K562 (cell line): ENCODE measurements around the gene SYT8. TPM values are rescaled to one million over a fixed set of nuclear protein-coding genes. Genes with fewer than 3 reads are reported as not detected.

Source experiments
- ATAC-seq: fragments of 200-7000 bp; cut with Tn5 transposase; 3 replicates; pipeline ENCODE4 v1.9.1; 2020; ENCODE audit warnings: moderate library complexity
- BruUV-seq: library from RNA; stranded (reverse); fragments of 400-500 nt; replicated peaks from 2 replicates; lab custom pipeline; 2021; lab: Mats Ljungman, UMichigan
- CTCF ChIA-PET: fragments of 300-600 bp; formaldehyde crosslinking; extraction: SDS; loops from one replicate; lab custom pipeline; 2021; ENCODE audit warnings: low intra/inter-chr PET ratio; lab: Yijun Ruan, JAX
- POLR2A ChIA-PET: fragments of 300-600, 350-650 bp; sonication (Branson Sonifier 250); formaldehyde crosslinking; extraction: SDS; loops from one replicate; lab custom pipeline; 2021; ENCODE audit warnings: antibody characterized with exemption, inconsistent platforms; lab: Yijun Ruan, JAX
- DNase-seq, 4 experiments: peaks; one replicate each; pipeline versions ENCODE4 v3.0.0 to v3.0.0-alpha.2; 2011 to 2018; ENCODE audit warnings: low spot score in 3 of 4, mixed read lengths in 3 of 4; ENCODE audit errors: extremely low read depth in 1 of 4
- FAIRE-seq: peaks from 2 replicates; lab custom pipeline; 2011; peaks lifted over from hg19 to GRCh38; lab: Jason Lieb, UNC
- H2AFZ ChIP-seq: 2 replicates; pipeline ENCODE4 v1.6.0; 2011; ENCODE audit warnings: low read depth, low read length, control low read depth, inconsistent platforms
- H3K27ac ChIP-seq: fragments of 200-600 bp; 3 replicates; pipeline ENCODE4 v1.8.0; 2011; ENCODE audit warnings: low read depth, mild to moderate bottlenecking, control low read depth, inconsistent platforms, low read length, moderate library complexity, mixed read lengths; ENCODE audit errors: extremely low read depth
- H3K27me3 ChIP-seq, 2 experiments: fragments of 300-600 bp in 1 of 2; 2 replicates in 1 of 2; 3 replicates in 1 of 2; pipeline versions ENCODE4 v1.6.0 to v1.8.0; 2011; ENCODE audit warnings: inconsistent platforms in 2 of 2, low read length in 2 of 2, mild to moderate bottlenecking in 1 of 2, mixed read lengths in 1 of 2, moderate library complexity in 1 of 2; ENCODE audit not compliant: control insufficient read depth in 2 of 2, insufficient read depth in 2 of 2
- H3K36me3 ChIP-seq: fragments of 300-600 bp; 3 replicates; pipeline ENCODE4 v1.8.0; 2011; ENCODE audit warnings: mild to moderate bottlenecking, low read length, inconsistent platforms; ENCODE audit not compliant: control insufficient read depth, insufficient read depth
- H3K4me1 ChIP-seq, 2 experiments: fragments of 200-600 bp in 1 of 2; replicated peaks in 1 of 2; 2 replicates in 1 of 2; 3 replicates in 1 of 2; pipeline versions ENCODE4 v1.5.1 to v1.8.0; 2011; ENCODE audit warnings: inconsistent platforms in 2 of 2, low read length in 2 of 2, mild to moderate bottlenecking in 1 of 2, mixed read lengths in 1 of 2, moderate library complexity in 1 of 2; ENCODE audit not compliant: control insufficient read depth in 2 of 2, insufficient read depth in 2 of 2
- H3K4me2 ChIP-seq: 2 replicates; pipeline ENCODE4 v1.6.1; 2011; ENCODE audit warnings: low read length, control low read depth, inconsistent platforms, mixed read lengths; ENCODE audit not compliant: insufficient read depth
- H3K4me3 ChIP-seq: fragments of 200-600 bp; sonication (generic), shearing (Covaris generic); 2 replicates; pipeline ENCODE4 v1.5.1; 2016; ENCODE audit warnings: control low read depth, inconsistent platforms
- H3K79me2 ChIP-seq: fragments of 200-600 bp; 3 replicates; pipeline ENCODE4 v1.8.0; 2011; ENCODE audit warnings: low read length, inconsistent platforms; ENCODE audit not compliant: control insufficient read depth, insufficient read depth
- H3K9ac ChIP-seq, 2 experiments: 2 replicates each; pipeline versions ENCODE4 v1.6.0 to v1.6.1; 2011; ENCODE audit warnings: low read depth in 2 of 2, low read length in 2 of 2, control low read depth in 1 of 2, inconsistent platforms in 1 of 2, mild to moderate bottlenecking in 1 of 2, mixed read lengths in 1 of 2; ENCODE audit not compliant: insufficient read depth in 1 of 2
- H3K9me1 ChIP-seq: one replicate; pipeline ENCODE4 v1.6.0; 2011; ENCODE audit warnings: inconsistent platforms, mild to moderate bottlenecking, low read length, moderate library complexity; ENCODE audit not compliant: control insufficient read depth, insufficient read depth
- H3K9me3 ChIP-seq: replicated peaks from 2 replicates; pipeline ENCODE4 v1.5.1; 2011; ENCODE audit warnings: low read depth, low read length, inconsistent platforms; ENCODE audit not compliant: control insufficient read depth, insufficient read depth
- H4K20me1 ChIP-seq: replicated peaks from 2 replicates; pipeline ENCODE4 v1.6.1; 2011; ENCODE audit warnings: low read length, inconsistent platforms, mixed read lengths; ENCODE audit not compliant: control insufficient read depth, insufficient read depth
- BMI1 ChIP-seq: fragments of 150-350 bp; IDR thresholded peaks from 2 replicates; pipeline ENCODE4 v1.6.1; 2014; ENCODE audit warnings: low read length
- CTBP1 ChIP-seq: fragments of 450-650 bp; IDR thresholded peaks from 2 replicates; pipeline ENCODE4 v1.6.1; 2016; ENCODE audit warnings: borderline replicate concordance
- ERF ChIP-seq: fragments of 450-650 bp; formaldehyde crosslinking; IDR thresholded peaks from 2 replicates; pipeline ENCODE4 v1.4.0; 2020; ENCODE audit warnings: mild to moderate bottlenecking, mixed read lengths
- IRF9 ChIP-seq: fragments of 450-650 bp; IDR thresholded peaks from 2 replicates; pipeline ENCODE4 v1.6.1; 2016; ENCODE audit warnings: missing biosample characterization, missing genetic modification characterization
- NBN ChIP-seq: fragments of 450-650 bp; IDR thresholded peaks from 2 replicates; pipeline ENCODE4 v1.6.1; 2016; ENCODE audit warnings: low read depth, mild to moderate bottlenecking
- NCOA1 ChIP-seq: fragments of 450-650 bp; IDR thresholded peaks from 2 replicates; pipeline ENCODE4 v1.6.1; 2016; ENCODE audit warnings: low read depth
- PHB2 ChIP-seq: fragments of 450-650 bp; IDR thresholded peaks from 2 replicates; pipeline ENCODE4 v1.6.1; 2017; ENCODE audit warnings: low read depth
- POLR2A ChIP-seq: fragments of 450-650 bp; conservative IDR thresholded peaks from 2 replicates; pipeline ENCODE4 v1.6.1; 2016
- POLR3A ChIP-seq: IDR thresholded peaks from 2 replicates; pipeline ENCODE4 v1.6.1; 2011; ENCODE audit warnings: borderline replicate concordance, mild to moderate bottlenecking, moderate library complexity; ENCODE audit not compliant: insufficient read length, insufficient read depth; ENCODE audit errors: extremely low read depth
- SOX6 ChIP-seq: fragments of 450-650 bp; IDR thresholded peaks from 2 replicates; pipeline ENCODE4 v1.6.1; 2014; ENCODE audit warnings: mild to moderate bottlenecking
- ZBTB49 ChIP-seq: sonication (generic); formaldehyde crosslinking; IDR thresholded peaks from 2 replicates; pipeline ENCODE4 v1.8.0; 2022; ENCODE audit warnings: missing genetic modification reagents, mild to moderate bottlenecking, borderline replicate concordance
- ZFP91 ChIP-seq: sonication (generic); formaldehyde crosslinking; IDR thresholded peaks from 2 replicates; pipeline ENCODE4 v1.8.0; 2022; ENCODE audit warnings: mild to moderate bottlenecking, missing genetic modification reagents
- ZNF639 ChIP-seq, 2 experiments: fragments of 200-800 bp in 1 of 2; sonication (Bioruptor generic) in 1 of 2; sonication (generic) in 1 of 2; formaldehyde crosslinking in 1 of 2; IDR thresholded peaks in 1 of 2; conservative IDR thresholded peaks in 1 of 2; 2 replicates each; pipeline versions ENCODE4 v1.5.0 to v1.6.1; 2016 to 2020; ENCODE audit warnings: missing compliant biosample characterization in 1 of 2, missing genetic modification characterization in 1 of 2, missing genetic modification reagents in 1 of 2
- ZNF707 ChIP-seq: fragments of 250-450 bp; sonication (Bioruptor Pico); conservative IDR thresholded peaks from 2 replicates; pipeline ENCODE4 v1.8.0; 2022; ENCODE audit warnings: inconsistent platforms, mild to moderate bottlenecking, moderate library complexity
- ZZZ3 ChIP-seq: fragments of 450-650 bp; IDR thresholded peaks from 2 replicates; pipeline ENCODE4 v1.6.1; 2016; ENCODE audit warnings: antibody characterized with exemption, mild to moderate bottlenecking, moderate library complexity
- WGBS: fragments of 100-300 bp; shearing (Covaris generic); methylation state at CpG from one replicate; pipeline ENCODE4 v1.1.6; 2016; ENCODE audit warnings: low coverage, mixed read lengths; ENCODE audit not compliant: insufficient coverage; ENCODE audit errors: missing lambda C conversion rate; 5-methylcytosine and 5-hydroxymethylcytosine counted together
- in situ Hi-C: fragments of 300-500 bp; cut with MboI; formaldehyde crosslinking; loops from 4 replicates; pipeline ENCODE4 v1.15.0; 2018; ENCODE audit warnings: inconsistent platforms, mixed read lengths
- intact Hi-C: fragments of 100-400 bp; cut with micrococcal nuclease; formaldehyde crosslinking; loops from 2 replicates; pipeline ENCODE4 v1.14.2; 2022
- polyA plus RNA-seq, 8 experiments: library from polyadenylated mRNA; depleted of rRNA in 4 of 8; stranded (reverse) in 5 of 8; unstranded in 3 of 8; fragments of >200 nt; fragmentation: Nextera tagmentation in 2 of 8; fragmentation: Illumina TruSeq in 1 of 8; extraction: Ambion mirVana in 2 of 8; extraction: Trizol in 1 of 8; gene quantifications; 2 replicates each; pipeline versions ENCODE4 v1.2.1 to v1.2.3, GENCODE V29; 2011 to 2014; ENCODE audit warnings: inconsistent platforms in 1 of 8, missing spikeins in 1 of 8
- total RNA-seq, 7 experiments: library from RNA; depleted of rRNA in 6 of 7; stranded (reverse); fragments of >200 nt in 6 of 7; fragmentation: Illumina TruSeq in 2 of 7; extraction: Trizol in 2 of 7; gene quantifications; 2 replicates each; pipeline versions ENCODE4 v1.2.1 to v1.2.3, GENCODE V29; 2011 to 2021; ENCODE audit warnings: low replicate concordance in 1 of 7

Gene SYT8
- total and polyA plus RNA-seq, 9 of the 15 experiments (the other 6 are each of a cell fraction or from before 2014, with no cell fraction given) = not detected

GRCh38 chr11:1832920-1833295, 1.9 kb upstream of the SYT8 start (continued):
- no peak for TF ChIP-seq ERF (CRISPR knock-in tag)

- CTCF ChIA-PET = interaction anchor here (1.3 to 5.3 kb wide), 2 partner anchors 141 to 168 kb away, joined by 4 to 77 read pairs; no protein-coding TSS in a partner anchor
- Histone ChIP-seq H3K4me2 (no peak overlapping the region), H3K9me1 (no peaks in the 10 kb centered on the region), H3K4me3 (no peak overlapping the region), H3K9ac (no peak overlapping the region), H3K4me1 (peaks cover 0 to 53% of the 10 kb centered on the region in 2 experiments; a peak in 2 of 5 replicates), H3K27ac (no peak overlapping the region), H3K27me3 (peaks cover 3 to 59% of the 10 kb centered on the region in 2 experiments; a peak in 4 of 5 replicates), H3K9me3 (no peaks in the 10 kb centered on the region), H4K20me1 (peaks cover 19% of the 10 kb centered on the region), H3K79me2 (no peaks in the 10 kb centered on the region), H3K36me3 (no peaks in the 10 kb centered on the region), H2AFZ (no peak overlapping the region)
- BruUV-seq = no TSS peak
- ATAC-seq (no peak), FAIRE-seq (no peak), DNase-seq (no peak)
- 1% methylated on average over 12 of the region's 14 CpGs for whole genome bisulfite sequencing
- intact Hi-C loops (no loop called here), in situ Hi-C loops (no loop called here)
- POLR2A ChIA-PET = interaction anchor here (0.6 to 2.0 kb wide), 4 partner anchors 16 to 1227 kb away, joined by 3 to 5 read pairs (median 3); no protein-coding TSS in a partner anchor
- TF ChIP-seq POLR3A (no peak), ZZZ3 (no peak), ZBTB49 (no peak), NCOA1 (no peak), BMI1 (no peak), IRF9 (no peak), SOX6 (no peak), ZNF639 (CRISPR knock-in tag; conservative IDR thresholded peaks at IDR 0.05 in 1 of 2, IDR thresholded peaks at IDR 0.05 in 1 of 2) (no peak), ZNF707 (CRISPR knock-in tag) (no peak), ZFP91 (CRISPR knock-in tag) (no peak), POLR2A (no peak), PHB2 (no peak), CTBP1 (no peak), NBN (no peak)
Observed at GRCh38 chr11:1834062-1834610, 654 bp upstream of the SYT8 start.
